ENCODE data around the gene BYSL. TPM values are rescaled to one million over a fixed set of nuclear protein-coding genes. Genes with fewer than 3 reads are reported as not detected.

BYSL gene, protein sequence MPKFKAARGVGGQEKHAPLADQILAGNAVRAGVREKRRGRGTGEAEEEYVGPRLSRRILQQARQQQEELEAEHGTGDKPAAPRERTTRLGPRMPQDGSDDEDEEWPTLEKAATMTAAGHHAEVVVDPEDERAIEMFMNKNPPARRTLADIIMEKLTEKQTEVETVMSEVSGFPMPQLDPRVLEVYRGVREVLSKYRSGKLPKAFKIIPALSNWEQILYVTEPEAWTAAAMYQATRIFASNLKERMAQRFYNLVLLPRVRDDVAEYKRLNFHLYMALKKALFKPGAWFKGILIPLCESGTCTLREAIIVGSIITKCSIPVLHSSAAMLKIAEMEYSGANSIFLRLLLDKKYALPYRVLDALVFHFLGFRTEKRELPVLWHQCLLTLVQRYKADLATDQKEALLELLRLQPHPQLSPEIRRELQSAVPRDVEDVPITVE
- total RNA-seq (12.2 TPM), polyA plus RNA-seq (ENCODE audit: insufficient read depth in 1 of 8, insufficient read length in 8 of 8, low replicate concordance in 1 of 8) (10 to 100 TPM; 33.0 to 45.7 (median 39.2) TPM)
- long read RNA-seq, donor 1, transcript BYSL-201 (7 exons, 2,029 nt): major isoform, 5 of 6 reads
- long read RNA-seq, donor 1, partial matches to known transcripts: 0 of 6 reads
- long read RNA-seq, donor 1, other reads (novel, unspliced or antisense): 0 of 6 reads
- long read RNA-seq, donor 2, partial matches to known transcripts: 0 of 2 reads
- long read RNA-seq, donor 2, other reads (novel, unspliced or antisense): 0 of 2 reads
- long read RNA-seq, donor 3, transcript BYSL-201 (7 exons, 2,029 nt): major isoform, 11 of 32 reads
- long read RNA-seq, donor 3, partial matches to known transcripts: 18 of 32 reads
- long read RNA-seq, donor 3, other reads (novel, unspliced or antisense): 0 of 32 reads
- long read RNA-seq, donor 4, partial matches to known transcripts: 0 of 4 reads
- long read RNA-seq, donor 4, other reads (novel, unspliced or antisense): 0 of 4 reads
- long read RNA-seq, donor 5, transcript BYSL-201 (7 exons, 2,029 nt): major isoform, 11 of 42 reads
- long read RNA-seq, donor 5, partial matches to known transcripts: 30 of 42 reads
- long read RNA-seq, donor 5, other reads (novel, unspliced or antisense): 0 of 42 reads
- long read RNA-seq, donor 6, transcript BYSL-201 (7 exons, 2,029 nt): major isoform, 8 of 35 reads
- long read RNA-seq, donor 6, partial matches to known transcripts: 25 of 35 reads
- long read RNA-seq, donor 6, other reads (novel, unspliced or antisense): 0 of 35 reads
- long read RNA-seq, donor 7, transcript BYSL-201 (7 exons, 2,029 nt): major isoform, 5 of 20 reads
- long read RNA-seq, donor 7, partial matches to known transcripts: 12 of 20 reads
- long read RNA-seq, donor 7, other reads (novel, unspliced or antisense): 0 of 20 reads
- long read RNA-seq, donor 8, partial matches to known transcripts: 26 of 59 reads
- long read RNA-seq, donor 8, other reads (novel, unspliced or antisense): 30 of 59 reads
- long read RNA-seq, donor 9, transcript BYSL-201 (7 exons, 2,029 nt): major isoform, 7 of 21 reads
- long read RNA-seq, donor 9, partial matches to known transcripts: 14 of 21 reads
- long read RNA-seq, donor 9, other reads (novel, unspliced or antisense): 0 of 21 reads
- long read RNA-seq, donor 10, transcript BYSL-201 (7 exons, 2,029 nt): major isoform, 9 of 20 reads
- long read RNA-seq, donor 10, partial matches to known transcripts: 11 of 20 reads
- long read RNA-seq, donor 10, other reads (novel, unspliced or antisense): 0 of 20 reads
- long read RNA-seq, donor 11, transcript BYSL-201 (7 exons, 2,029 nt): major isoform, 12 of 28 reads
- long read RNA-seq, donor 11, partial matches to known transcripts: 15 of 28 reads
- long read RNA-seq, donor 11, other reads (novel, unspliced or antisense): 0 of 28 reads

DNA sequence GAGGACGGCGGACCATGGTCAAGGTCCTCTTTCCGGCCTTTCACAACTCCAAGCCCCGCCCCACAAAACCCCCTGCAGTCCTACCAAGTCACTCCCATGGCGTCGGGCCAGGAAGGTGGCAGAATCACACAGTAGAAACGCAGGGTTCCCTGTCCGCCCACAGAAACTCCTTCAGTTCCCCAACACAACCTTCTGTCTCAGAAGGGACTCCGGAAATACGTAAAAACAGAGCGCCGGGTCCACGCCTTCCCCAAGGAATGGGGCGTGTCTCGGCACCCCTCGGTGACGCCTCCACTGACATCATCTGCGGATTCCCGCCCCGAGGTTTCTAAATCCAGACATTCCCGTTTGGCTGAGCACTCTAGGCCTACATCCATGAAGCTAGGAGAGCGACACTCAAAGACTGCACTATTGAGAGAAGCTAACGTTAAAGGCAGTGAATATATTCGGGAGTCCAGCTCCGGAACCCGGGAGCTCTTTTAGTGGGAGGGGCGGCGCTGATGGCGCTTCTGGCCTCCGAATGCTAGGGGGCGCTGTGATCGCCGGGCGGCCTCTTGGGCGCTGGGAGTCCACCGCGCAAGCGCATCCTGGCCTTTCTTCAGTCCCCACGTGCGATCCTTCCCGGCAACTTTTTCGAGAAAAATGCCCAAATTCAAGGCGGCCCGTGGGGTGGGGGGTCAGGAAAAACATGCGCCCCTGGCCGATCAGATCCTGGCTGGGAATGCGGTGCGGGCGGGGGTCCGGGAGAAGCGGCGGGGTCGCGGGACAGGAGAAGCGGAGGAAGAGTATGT is at the start of gene BYSL, which contains the start of gene MED20:
BYSL (plus strand) TSS at position 579 of the 791 bp plus-strand sequence; CDS start at position 643, 64 bp downstream.
MED20 (minus strand) TSS at position 219 of the 791 bp plus-strand sequence; CDS start at position 98, 121 bp downstream.
- no peaks in the 10 kb centered on the region for H3K27me3 ChIP-seq (ENCODE audit: control insufficient read depth, insufficient read depth, low read length)
- peak; percentile 98 for DNase-seq
- H3K4me3 ChIP-seq (ENCODE audit: low read length): peak within 1 kb of the TSS; percentile 72
- peaks cover 25% of the 10 kb centered on the region for H3K4me1 ChIP-seq (ENCODE audit: control insufficient read depth, insufficient read depth, low read length)
- H3K9me3 ChIP-seq (replicated peaks; ENCODE audit: control insufficient read depth, low read depth, low read length): no peaks in the 10 kb centered on the region
- H3K36me3 ChIP-seq (ENCODE audit: control insufficient read depth, insufficient read depth, low read length): peaks cover 22% of the 10 kb centered on the region
- peak within 1 kb of the TSS; percentile 100 for H3K27ac ChIP-seq (ENCODE audit: low read length)
- under 1% methylated on average over 55 of the region's 55 CpGs for WGBS (ENCODE audit: insufficient coverage)

DNA sequence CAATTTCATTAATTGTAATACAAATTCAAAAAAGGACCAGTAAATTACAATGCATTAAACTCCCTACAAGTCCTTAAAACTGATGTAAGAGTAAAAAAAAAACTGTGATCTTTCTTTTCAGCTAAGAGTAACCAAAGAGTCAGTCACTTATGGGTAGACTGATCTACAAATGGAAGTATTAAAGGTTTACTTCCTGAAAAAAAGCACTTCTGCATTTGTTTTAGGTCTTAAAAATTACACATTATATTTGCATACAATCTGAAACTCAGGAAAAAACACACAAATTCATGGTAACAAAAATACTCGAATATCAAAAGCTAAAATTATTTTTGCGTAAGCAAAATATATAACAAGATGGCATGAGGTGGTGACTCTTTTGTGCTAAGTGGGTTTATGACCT is 49.6 kb upstream of the BYSL start:
- no peak overlapping the region for H3K27ac ChIP-seq (ENCODE audit: low read length)
- DNase-seq: no peak
- H3K36me3 ChIP-seq (ENCODE audit: control insufficient read depth, insufficient read depth, low read length): no peaks in the 10 kb centered on the region
- H3K27me3 ChIP-seq (ENCODE audit: control insufficient read depth, insufficient read depth, low read length): no peaks in the 10 kb centered on the region
- no CpG with 5 or more reads among the region's 2 CpGs for whole genome bisulfite sequencing (ENCODE audit: insufficient coverage)
- no peaks in the 10 kb centered on the region for H3K4me1 ChIP-seq (ENCODE audit: control insufficient read depth, insufficient read depth, low read length)
- H3K4me3 ChIP-seq (ENCODE audit: low read length): no peak overlapping the region
- no peaks in the 10 kb centered on the region for H3K9me3 ChIP-seq (replicated peaks; ENCODE audit: control insufficient read depth, low read depth, low read length)

DNA sequence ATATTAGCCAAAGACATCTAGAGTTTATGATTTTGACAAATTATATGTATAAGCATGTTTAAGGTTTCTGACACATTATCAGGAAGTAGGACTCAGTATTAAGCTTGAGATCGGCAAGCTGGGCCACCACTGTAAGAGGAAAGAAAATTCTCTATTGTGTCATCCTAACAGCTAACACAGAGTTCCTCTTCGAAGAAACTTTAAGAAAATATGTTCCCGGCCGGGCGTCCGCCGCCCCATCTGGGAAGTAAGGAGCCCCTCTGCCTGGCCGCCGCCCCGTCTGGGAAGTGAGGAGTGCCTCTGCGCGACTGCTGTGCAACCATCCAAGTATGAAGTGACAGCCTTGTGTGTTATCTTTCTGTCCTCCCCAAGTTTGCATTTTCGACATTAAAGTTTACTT is 49.2 kb upstream of the BYSL start:
- Histone ChIP-seq H3K4me1 (ENCODE audit: control insufficient read depth, insufficient read depth, low read length) (no peaks in the 10 kb centered on the region), H3K36me3 (ENCODE audit: control insufficient read depth, insufficient read depth, low read length) (no peaks in the 10 kb centered on the region), H3K4me3 (ENCODE audit: low read length) (no peak overlapping the region)

DNA sequence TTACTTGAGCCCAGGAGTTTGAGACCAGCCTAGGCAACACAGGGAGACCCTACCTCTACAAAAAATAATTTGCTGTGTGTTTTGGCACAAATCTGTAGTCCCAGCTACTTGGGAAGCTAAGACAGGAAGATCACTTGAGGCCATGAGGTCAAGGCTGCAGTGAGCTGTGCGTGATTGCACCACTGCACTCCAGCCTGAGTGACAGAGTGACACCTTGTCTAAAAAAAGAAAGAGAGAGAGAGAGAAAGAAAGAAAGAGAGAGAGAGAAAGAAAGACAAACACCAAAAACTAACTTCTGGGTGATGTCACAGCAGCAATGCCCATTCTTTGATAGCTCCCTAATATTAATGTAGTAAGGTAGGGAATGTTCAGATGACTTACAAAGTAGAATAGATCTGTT is 46.6 kb upstream of the BYSL start:
- Histone ChIP-seq H3K36me3 (ENCODE audit: control insufficient read depth, insufficient read depth, low read length) (no peaks in the 10 kb centered on the region), H3K4me3 (ENCODE audit: low read length) (no peak overlapping the region), H3K9me3 (replicated peaks; ENCODE audit: control insufficient read depth, low read depth, low read length) (no peaks in the 10 kb centered on the region), H3K4me1 (ENCODE audit: control insufficient read depth, insufficient read depth, low read length) (no peaks in the 10 kb centered on the region), H3K27ac (ENCODE audit: low read length) (no peak overlapping the region), H3K27me3 (ENCODE audit: control insufficient read depth, insufficient read depth, low read length) (no peaks in the 10 kb centered on the region)
- 40% methylated on average over 1 of the region's 1 CpG for WGBS (ENCODE audit: insufficient coverage)
- DNase-seq: no peak

More for the DNA sequence above, 49.2 kb upstream of the BYSL start:
- Histone ChIP-seq H3K27me3 (ENCODE audit: control insufficient read depth, insufficient read depth, low read length) (no peaks in the 10 kb centered on the region), H3K27ac (ENCODE audit: low read length) (no peak overlapping the region), H3K9me3 (replicated peaks; ENCODE audit: control insufficient read depth, low read depth, low read length) (no peaks in the 10 kb centered on the region)
- no CpG with 5 or more reads among the region's 13 CpGs for WGBS (ENCODE audit: insufficient coverage)
- DNase-seq: no peak

DNA sequence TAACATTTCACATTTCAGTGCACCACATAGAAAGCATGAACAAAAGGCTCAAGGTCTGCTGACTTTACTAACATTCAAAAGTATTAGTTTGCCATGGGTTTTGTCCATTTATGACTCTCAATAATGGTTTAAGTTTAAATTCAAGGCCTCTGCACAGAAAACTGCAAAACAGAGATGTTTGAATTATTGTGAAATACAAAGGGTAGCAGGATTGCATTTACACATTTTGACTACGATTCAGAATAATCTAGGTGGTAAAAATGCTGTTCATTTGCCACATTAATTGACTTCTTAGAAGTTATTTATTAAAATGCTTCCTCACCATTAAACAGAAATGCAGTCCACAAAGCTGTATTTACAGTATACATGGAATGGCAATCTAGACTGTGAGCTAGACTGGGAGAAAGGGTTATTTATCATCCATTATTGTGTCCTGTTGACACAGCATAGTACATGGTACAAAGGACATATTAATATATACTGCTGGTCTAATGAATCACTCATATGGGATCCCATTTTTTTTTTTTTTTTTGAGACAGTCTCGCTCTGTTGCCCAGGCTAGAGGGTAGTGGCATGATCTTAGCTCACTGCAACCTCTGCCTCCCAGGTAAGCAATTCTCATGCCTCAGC is 44.1 kb upstream of the BYSL start:
- Histone ChIP-seq H3K27me3 (ENCODE audit: control insufficient read depth, insufficient read depth, low read length) (no peaks in the 10 kb centered on the region), H3K36me3 (ENCODE audit: control insufficient read depth, insufficient read depth, low read length) (no peaks in the 10 kb centered on the region)
- WGBS (ENCODE audit: insufficient coverage): no CpG with 5 or more reads among the region's 2 CpGs

DNA sequence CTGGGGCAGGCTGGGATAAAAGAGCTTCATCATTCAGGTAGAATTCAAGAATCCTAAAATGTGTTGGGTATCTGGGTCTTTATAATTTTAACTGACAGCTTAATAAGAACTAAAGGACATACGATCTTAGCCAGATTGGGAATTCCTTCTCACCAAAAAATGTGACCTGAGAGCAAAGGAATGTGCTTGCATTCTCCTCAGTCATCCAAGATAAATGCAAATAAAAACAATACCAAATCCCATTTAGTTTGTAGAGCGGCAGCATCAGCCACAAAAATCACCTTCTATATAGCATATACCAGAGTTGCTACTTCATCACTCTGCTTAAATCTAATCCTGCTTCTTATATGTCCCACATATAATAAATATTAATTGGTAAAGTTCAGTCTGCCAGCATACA is 43.1 kb upstream of the BYSL start:
- no peak overlapping the region for H3K4me3 ChIP-seq (ENCODE audit: low read length)
- no CpG with 5 or more reads among the region's 2 CpGs for WGBS (ENCODE audit: insufficient coverage)
- H3K27me3 ChIP-seq (ENCODE audit: control insufficient read depth, insufficient read depth, low read length): no peaks in the 10 kb centered on the region
- H3K27ac ChIP-seq (ENCODE audit: low read length): no peak overlapping the region
- DNase-seq: no peak
- no peaks in the 10 kb centered on the region for H3K9me3 ChIP-seq (replicated peaks; ENCODE audit: control insufficient read depth, low read depth, low read length)
- no peaks in the 10 kb centered on the region for H3K4me1 ChIP-seq (ENCODE audit: control insufficient read depth, insufficient read depth, low read length)
- no peaks in the 10 kb centered on the region for H3K36me3 ChIP-seq (ENCODE audit: control insufficient read depth, insufficient read depth, low read length)

More for the DNA sequence above, 44.1 kb upstream of the BYSL start:
- no peaks in the 10 kb centered on the region for H3K4me1 ChIP-seq (ENCODE audit: control insufficient read depth, insufficient read depth, low read length)
- DNase-seq: no peak
- no peak overlapping the region for H3K4me3 ChIP-seq (ENCODE audit: low read length)
- H3K27ac ChIP-seq (ENCODE audit: low read length): no peak overlapping the region
- no peaks in the 10 kb centered on the region for H3K9me3 ChIP-seq (replicated peaks; ENCODE audit: control insufficient read depth, low read depth, low read length)

DNA sequence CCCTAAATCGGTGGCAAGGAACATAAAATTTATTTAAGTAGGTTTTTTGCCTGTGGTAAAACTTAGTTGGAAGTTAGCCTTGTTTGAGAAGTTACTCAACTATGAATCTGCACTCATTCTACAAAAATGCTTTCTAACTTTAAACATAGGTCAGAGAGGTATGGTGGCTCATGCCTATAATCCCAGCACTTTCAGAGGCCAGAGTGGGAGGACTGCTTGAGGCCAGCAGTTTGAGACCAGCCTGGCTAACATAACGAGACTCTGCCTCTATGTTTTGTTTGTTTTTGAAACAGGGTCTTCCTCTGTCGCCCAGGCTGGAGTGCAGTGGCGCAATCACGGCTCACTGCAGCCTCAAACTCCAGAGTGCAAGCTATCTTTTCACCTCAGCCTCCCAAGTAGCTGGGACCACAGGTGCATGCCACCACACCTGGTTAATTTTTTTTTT is 42.3 kb upstream of the BYSL start:
- Histone ChIP-seq H3K27me3 (ENCODE audit: control insufficient read depth, insufficient read depth, low read length) (no peaks in the 10 kb centered on the region), H3K27ac (ENCODE audit: low read length) (no peak overlapping the region), H3K36me3 (ENCODE audit: control insufficient read depth, insufficient read depth, low read length) (no peaks in the 10 kb centered on the region), H3K9me3 (replicated peaks; ENCODE audit: control insufficient read depth, low read depth, low read length) (no peaks in the 10 kb centered on the region), H3K4me3 (ENCODE audit: low read length) (no peak overlapping the region), H3K4me1 (ENCODE audit: control insufficient read depth, insufficient read depth, low read length) (no peaks in the 10 kb centered on the region)
- WGBS (ENCODE audit: insufficient coverage): no CpG with 5 or more reads among the region's 5 CpGs
- DNase-seq: no peak

DNA sequence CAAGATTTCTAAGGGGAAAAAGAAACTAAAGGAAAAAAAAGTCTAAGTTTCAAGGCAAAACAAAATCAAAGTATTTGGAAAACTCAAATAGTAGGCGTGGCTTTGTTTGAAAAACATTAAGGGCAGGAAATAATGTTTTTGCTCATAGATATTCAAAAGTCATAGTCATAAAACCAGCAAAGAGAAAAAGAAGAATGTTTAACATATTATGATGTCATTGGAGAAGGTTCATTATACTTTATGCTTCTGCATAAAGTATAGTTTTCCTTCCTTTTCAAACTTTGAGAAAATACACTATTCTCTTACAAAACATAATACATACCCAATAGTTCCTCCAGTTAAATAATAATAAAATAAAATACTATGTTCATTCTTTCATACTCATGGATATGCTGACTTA is 39.8 kb upstream of the BYSL start:
- H3K27ac ChIP-seq (ENCODE audit: low read length): no peak overlapping the region
- no peaks in the 10 kb centered on the region for H3K27me3 ChIP-seq (ENCODE audit: control insufficient read depth, insufficient read depth, low read length)
- H3K4me3 ChIP-seq (ENCODE audit: low read length): no peak overlapping the region
- no peaks in the 10 kb centered on the region for H3K36me3 ChIP-seq (ENCODE audit: control insufficient read depth, insufficient read depth, low read length)
- DNase-seq: no peak
- H3K4me1 ChIP-seq (ENCODE audit: control insufficient read depth, insufficient read depth, low read length): no peaks in the 10 kb centered on the region
- WGBS (ENCODE audit: insufficient coverage): no CpG with 5 or more reads among the region's 1 CpG
- H3K9me3 ChIP-seq (replicated peaks; ENCODE audit: control insufficient read depth, low read depth, low read length): no peaks in the 10 kb centered on the region
